Tibial nerve (tissue), 4 donors: Measurements from ENCODE around the gene KANSL1L. TPM values are rescaled to one million over a fixed set of nuclear protein-coding genes. Genes with fewer than 3 reads are reported as not detected.

Experiments used
- DNase-seq, 2 donors: peaks; one replicate each; pipeline ENCODE4 v3.0.0-alpha.2; 2019; ENCODE audit warnings: low spot score in 2 of 2
- H3K27ac ChIP-seq, 4 donors: fragments of 200-600 bp; sonication (generic) in 3 of 4; one replicate each; pipeline ENCODE4 v1.5.1; 2017 to 2019; ENCODE audit warnings: mild to moderate bottlenecking in 1 of 4
- H3K27me3 ChIP-seq, 2 donors: fragments of 200-600 bp; sonication (generic) in 1 of 2; one replicate each; pipeline versions ENCODE4 v1.5.1 to v1.6.0; 2017 to 2019
- H3K36me3 ChIP-seq, 3 donors: fragments of 200-600 bp; sonication (generic); one replicate each; pipeline ENCODE4 v1.5.1; 2018 to 2019
- H3K4me1 ChIP-seq, 4 donors: fragments of 200-600 bp; sonication (generic) in 3 of 4; one replicate each; pipeline ENCODE4 v1.5.1; 2017 to 2019
- H3K4me3 ChIP-seq, 4 donors: fragments of 200-600 bp; sonication (generic) in 3 of 4; one replicate each; pipeline ENCODE4 v1.5.1; 2017 to 2019; ENCODE audit warnings: mild to moderate bottlenecking in 1 of 4, moderate library complexity in 1 of 4
- H3K9me3 ChIP-seq, 4 donors: fragments of 200-600 bp; sonication (generic) in 3 of 4; one replicate each; pipeline ENCODE4 v1.5.1; 2017 to 2019
- CTCF ChIP-seq, 5 experiments: fragments of 200-600 bp in 3 of 5; fragments of 450-650 bp in 2 of 5; sonication (generic) in 3 of 5; IDR thresholded peaks; one replicate each; pipeline ENCODE4 v1.5.1; 2016 to 2019; ENCODE audit warnings: antibody characterized with exemption in 5 of 5, mild to moderate bottlenecking in 3 of 5, moderate library complexity in 2 of 5
- EP300 ChIP-seq, 2 donors: sonication (generic); formaldehyde crosslinking; IDR thresholded peaks; one replicate each; pipeline ENCODE4 v1.6.1; 2017; ENCODE audit warnings: antibody characterized with exemption in 2 of 2, mild to moderate bottlenecking in 1 of 2
- POLR2A ChIP-seq, 2 donors: fragments of 450-650 bp; IDR thresholded peaks; one replicate each; pipeline ENCODE4 v1.6.1; 2017; ENCODE audit warnings: antibody characterized with exemption in 2 of 2, mild to moderate bottlenecking in 2 of 2, moderate library complexity in 2 of 2
- WGBS, 2 donors: methylation state at CpG; one replicate each; pipeline ENCODE4 v1.1.5; 2018; 5-methylcytosine and 5-hydroxymethylcytosine counted together
- total RNA-seq, 4 donors: library from RNA; depleted of rRNA; stranded (reverse); fragments of >200 nt; gene quantifications; one replicate each; pipeline ENCODE4 v1.1.0, GENCODE V29; 2016

The KANSL1L gene
- total RNA-seq, 4 donors from 2014 or later: 87.0 to 141 (median 111) TPM

GRCh38 chr2:210034087-210034683 is 137.0 kb downstream of the KANSL1L start:
- Histone ChIP-seq H3K27ac (no peak overlapping the region), H3K4me1 (no peaks in the 10 kb centered on the region), H3K9me3 (no peaks in the 10 kb centered on the region), H3K27me3 (no peaks in the 10 kb centered on the region), H3K4me3 (no peak overlapping the region), H3K36me3 (peaks cover 0 to 23% (median 0%) of the 10 kb centered on the region in 3 donors)
- 79 to 82% methylated on average over 2 of the region's 2 CpGs for WGBS, 2 donors
- DNase-seq: no peak
- TF ChIP-seq EP300 (IDR thresholded peaks at IDR 0.05): no peak
- no peak for TF ChIP-seq CTCF (IDR thresholded peaks at IDR 0.05)
- no peak for TF ChIP-seq POLR2A (IDR thresholded peaks at IDR 0.05)

GRCh38 chr2:210028178-210028577 is 143.0 kb downstream of the KANSL1L start:
- peaks cover 0 to 58% (median 0%) of the 10 kb centered on the region in 3 donors for H3K36me3 ChIP-seq
- DNase-seq: no peak
- no peak overlapping the region for H3K27ac ChIP-seq
- no peaks in the 10 kb centered on the region for H3K9me3 ChIP-seq
- no peaks in the 10 kb centered on the region for H3K4me1 ChIP-seq
- WGBS, 2 donors: 84 to 87% methylated on average over 2 of the region's 2 CpGs
- no peaks in the 10 kb centered on the region for H3K27me3 ChIP-seq
- H3K4me3 ChIP-seq: no peak overlapping the region
- TF ChIP-seq CTCF (IDR thresholded peaks at IDR 0.05): no peak
- TF ChIP-seq EP300 (IDR thresholded peaks at IDR 0.05): no peak

GRCh38 chr2:210027608-210028007 is 143.6 kb downstream of the KANSL1L start:
- WGBS, 2 donors: 83 to 85% methylated on average over 2 of the region's 2 CpGs
- no peak for TF ChIP-seq CTCF (IDR thresholded peaks at IDR 0.05)
- TF ChIP-seq EP300 (IDR thresholded peaks at IDR 0.05): no peak
- TF ChIP-seq POLR2A (IDR thresholded peaks at IDR 0.05): no peak
- H3K27ac ChIP-seq: no peak overlapping the region
- H3K27me3 ChIP-seq: no peaks in the 10 kb centered on the region
- no peaks in the 10 kb centered on the region for H3K9me3 ChIP-seq
- no peak for DNase-seq
- peaks cover 0 to 64% (median 0%) of the 10 kb centered on the region in 3 donors for H3K36me3 ChIP-seq
- H3K4me1 ChIP-seq: no peaks in the 10 kb centered on the region
- no peak overlapping the region for H3K4me3 ChIP-seq

DNA sequence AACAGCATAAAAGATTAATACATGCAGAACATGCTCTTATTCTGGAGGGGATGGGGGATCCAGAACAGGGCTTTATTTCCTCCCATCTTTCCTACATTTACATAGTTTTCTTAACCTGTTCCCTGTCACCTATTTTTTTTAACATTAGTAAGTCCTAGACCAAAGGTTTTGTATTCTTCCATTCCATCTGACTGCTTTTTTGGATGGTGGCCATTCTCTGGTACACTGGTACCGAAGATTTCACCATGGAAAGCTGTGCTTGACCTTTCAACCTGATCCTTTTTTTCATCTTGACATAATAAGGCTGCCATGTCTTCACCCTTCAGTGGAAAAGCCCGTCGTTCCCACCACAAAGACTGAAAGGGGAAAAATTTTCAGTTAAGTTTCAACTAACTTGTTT is 148.4 kb downstream of the KANSL1L start:
- Histone ChIP-seq H3K36me3 (peaks cover 0 to 99% (median 0%) of the 10 kb centered on the region in 3 donors), H3K4me3 (no peak overlapping the region)

More for the DNA sequence above, 148.4 kb downstream of the KANSL1L start:
- H3K27me3 ChIP-seq: no peaks in the 10 kb centered on the region
- H3K27ac ChIP-seq: no peak overlapping the region
- H3K9me3 ChIP-seq: no peaks in the 10 kb centered on the region
- no peaks in the 10 kb centered on the region for H3K4me1 ChIP-seq
- DNase-seq: no peak
- 84 to 87% methylated on average over 3 of the region's 3 CpGs for WGBS, 2 donors
- TF ChIP-seq EP300 (IDR thresholded peaks at IDR 0.05): no peak
- no peak for TF ChIP-seq CTCF (IDR thresholded peaks at IDR 0.05)
- no peak for TF ChIP-seq POLR2A (IDR thresholded peaks at IDR 0.05)
